Left ventricle myocardium superior (tissue), 1 donor: ENCODE measurements around the gene BTBD2. TPM values are rescaled to one million over a fixed set of nuclear protein-coding genes. Genes with fewer than 3 reads are reported as not detected.
"Not testable (repeated sequence)": the region's sequence is repeated elsewhere in the genome, so short reads cannot be mapped to it uniquely, and the experiment has no call there.

ENCODE experiments used
- ATAC-seq: fragments of 200-7000 bp; cut with Tn5 transposase; one replicate; pipeline ENCODE4 v1.9.1; 2020; ENCODE audit warnings: mild to moderate bottlenecking, moderate library complexity
- DNase-seq: peaks from one replicate; pipeline ENCODE4 v3.0.0-alpha.2; 2020
- intact Hi-C: fragments of 100-400 bp; cut with micrococcal nuclease; formaldehyde crosslinking; loops from one replicate; pipeline ENCODE4 v1.11.0; 2022
- total RNA-seq: library from RNA; stranded (reverse); fragmentation: NEBNext Ultra II Directional; extraction: Animal tissue kit (Norgen Biotek cat#: 25700); gene quantifications from one replicate; pipeline ENCODE4 v1.2.1, GENCODE V29; 2021
- donor health status: DM: no; HTN: yes; CAD: no; lungs with severe emphysema.

The BTBD2 gene
- total RNA-seq, 1 donor from 2014 or later, result 65.6 TPM

GRCh38 chr19:2041683-2042484 is 26.4 kb upstream of the BTBD2 start:
- peak; percentile 99 for DNase-seq
- intact Hi-C loops, result no loop called here
- ATAC-seq, result peak; percentile 87

- DNase-seq (no peak), ATAC-seq (no peak)
- intact Hi-C loops, result no loop called here
These were observed 25.8 kb upstream of the BTBD2 start for GRCh38 chr19:2041433-2041682.

- intact Hi-C loops, result no loop called here
- ATAC-seq, result no peak
- peak; percentile 37 for DNase-seq
These were observed 25.3 kb upstream of the BTBD2 start for GRCh38 chr19:2040647-2041432.

- intact Hi-C loops, result no loop called here
- no peak for ATAC-seq
These were observed 24.6 kb upstream of the BTBD2 start for GRCh38 chr19:2039959-2040646.

GRCh38 chr19:2039089-2039958 is 23.8 kb upstream of the BTBD2 start:
- intact Hi-C loops, result no loop called here
- peak; percentile 57 for DNase-seq
- no peak for ATAC-seq

More at GRCh38 chr19:2039959-2040646, 24.6 kb upstream of the BTBD2 start:
- peak; percentile 43 for DNase-seq

- ATAC-seq (no peak), DNase-seq (peak; percentile 35)
- intact Hi-C loops, result no loop called here
These were observed 23.0 kb upstream of the BTBD2 start for GRCh38 chr19:2038284-2039088.

- intact Hi-C loops, result no loop called here
- ATAC-seq (no peak), DNase-seq (peak; percentile 30)
These were observed 22.2 kb upstream of the BTBD2 start for GRCh38 chr19:2037651-2038255.

GRCh38 chr19:2036424-2036823 is 20.9 kb upstream of the BTBD2 start:
- DNase-seq (peak; percentile 21), ATAC-seq (no peak)
- intact Hi-C loops, result no loop called here

GRCh38 chr19:2035590-2035991 is 20.1 kb upstream of the BTBD2 start:
- DNase-seq (peak; percentile 28), ATAC-seq (no peak)
- intact Hi-C loops, result no loop called here

- intact Hi-C loops, result no loop called here
- DNase-seq (peak; percentile 47), ATAC-seq (no peak)
These were observed 19.4 kb upstream of the BTBD2 start for GRCh38 chr19:2034729-2035589.

GRCh38 chr19:2034253-2034652 is 18.7 kb upstream of the BTBD2 start:
- DNase-seq, result peak; percentile 12

GRCh38 chr19:2033825-2034159 is 18.3 kb upstream of the BTBD2 start:
- no peak for ATAC-seq
- peak; percentile 23 for DNase-seq
- intact Hi-C loops, result no loop called here

More at GRCh38 chr19:2034253-2034652, 18.7 kb upstream of the BTBD2 start:
- ATAC-seq, intact Hi-C loops: not testable (repeated sequence)

- intact Hi-C loops, result no loop called here
- ATAC-seq, result no peak
- DNase-seq, result no peak
These were observed 17.8 kb upstream of the BTBD2 start for GRCh38 chr19:2033115-2033824.

- ATAC-seq (peak; percentile 95), DNase-seq (peak; percentile 96)
- intact Hi-C loops, result no loop called here
These were observed 16.9 kb upstream of the BTBD2 start for GRCh38 chr19:2032296-2032941.

- DNase-seq, result no peak
- ATAC-seq, result no peak
- intact Hi-C loops, result no loop called here
These were observed 11.8 kb upstream of the BTBD2 start for GRCh38 chr19:2027361-2027760.

- DNase-seq (no peak), ATAC-seq (no peak)
- intact Hi-C loops, result no loop called here
These were observed 11.3 kb upstream of the BTBD2 start for GRCh38 chr19:2026770-2027169.
